HG03575 (cell line): Measurements from ENCODE around the gene RGCC.
"Not testable (repeated sequence)": the region's sequence is repeated elsewhere in the genome, so short reads cannot be mapped to it uniquely, and the experiment has no call there.

Experiments
- ATAC-seq: cut with Tn5 transposase; IDR thresholded peaks from one replicate; pipeline ENCODE4 v1.9.1; 2021; ENCODE audit not compliant: unreplicated experiment, insufficient number of reproducible peaks, low FRiP score; ENCODE audit errors: extremely low read depth

RGCC gene, protein sequence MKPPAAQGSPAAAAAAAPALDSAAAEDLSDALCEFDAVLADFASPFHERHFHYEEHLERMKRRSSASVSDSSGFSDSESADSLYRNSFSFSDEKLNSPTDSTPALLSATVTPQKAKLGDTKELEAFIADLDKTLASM

GRCh38 chr13:41456768-41457588, at the start of gene RGCC:
Gene RGCC, plus strand, starts transcription at chr13:41457550. Its CDS starts 158 bp downstream, at chr13:41457708.
- ATAC-seq: no peak

GRCh38 chr13:41408121-41408520, 49.2 kb upstream of the RGCC start:
- ATAC-seq: no peak

DNA sequence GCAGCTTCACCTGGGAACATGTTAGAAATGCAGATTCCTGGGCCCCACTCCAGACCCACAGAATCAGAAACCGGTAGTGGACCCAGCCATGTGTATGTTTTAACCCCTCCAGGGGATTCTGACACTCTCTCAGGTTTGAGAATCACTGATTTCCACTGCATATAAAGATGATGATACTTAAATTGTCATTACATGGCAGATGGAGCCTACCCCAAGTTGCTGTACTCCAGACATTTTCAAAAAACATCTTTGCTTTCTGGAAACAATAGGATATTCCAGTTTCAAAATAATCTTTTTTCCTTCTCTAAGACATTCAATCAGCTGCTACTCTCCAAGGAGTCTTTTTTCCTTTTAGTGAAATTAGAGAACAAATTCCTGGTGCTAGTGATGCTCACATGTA, 48.6 kb upstream of the RGCC start:
- ATAC-seq: no peak

- ATAC-seq: no peak
These were observed 47.7 kb upstream of the RGCC start for GRCh38 chr13:41409611-41410010.

- no peak for ATAC-seq
These were observed 46.3 kb upstream of the RGCC start for GRCh38 chr13:41411060-41411459.

GRCh38 chr13:41411522-41411921, 45.8 kb upstream of the RGCC start:
- no peak for ATAC-seq

- ATAC-seq: no peak
These were observed 43.5 kb upstream of the RGCC start for GRCh38 chr13:41413872-41414271.

DNA sequence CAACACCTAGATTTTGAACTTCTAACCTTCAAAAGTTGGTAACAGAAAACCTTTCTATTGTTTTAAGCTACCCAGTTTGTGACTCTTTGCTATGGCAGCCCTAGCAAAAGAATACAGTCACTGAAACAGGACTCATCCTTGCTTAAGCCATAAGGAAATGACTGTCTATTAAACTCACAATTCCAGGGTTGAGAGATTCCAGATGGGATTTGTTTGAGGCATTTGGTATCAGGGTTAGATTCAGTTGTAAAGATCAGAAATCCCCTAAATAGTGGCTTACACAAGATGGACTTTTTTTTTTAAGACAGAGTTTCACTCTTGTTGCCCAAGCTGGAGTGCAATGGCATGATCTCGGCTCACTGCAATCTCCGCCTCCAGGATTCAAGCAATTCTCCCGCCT, 41.1 kb upstream of the RGCC start:
- no peak for ATAC-seq

DNA sequence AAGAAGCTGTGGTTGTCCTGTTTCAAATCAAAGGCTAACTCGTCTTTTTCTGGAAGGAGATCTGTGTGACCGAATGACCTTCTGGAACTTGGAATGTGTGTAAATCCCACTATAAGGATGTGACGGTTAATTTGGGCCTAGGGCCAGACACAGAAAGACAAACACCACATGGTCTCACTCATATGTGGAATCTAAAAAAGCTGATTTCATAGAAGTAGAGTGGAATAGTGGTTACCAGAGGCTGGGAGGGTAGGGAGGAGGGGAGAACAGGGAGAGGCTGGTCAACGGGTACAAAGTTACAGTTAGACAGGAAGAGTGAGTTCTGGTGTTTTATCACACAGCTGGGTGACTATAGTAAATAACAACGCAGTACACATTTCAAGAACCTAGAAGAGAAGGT, 39.3 kb upstream of the RGCC start:
- no peak for ATAC-seq

DNA sequence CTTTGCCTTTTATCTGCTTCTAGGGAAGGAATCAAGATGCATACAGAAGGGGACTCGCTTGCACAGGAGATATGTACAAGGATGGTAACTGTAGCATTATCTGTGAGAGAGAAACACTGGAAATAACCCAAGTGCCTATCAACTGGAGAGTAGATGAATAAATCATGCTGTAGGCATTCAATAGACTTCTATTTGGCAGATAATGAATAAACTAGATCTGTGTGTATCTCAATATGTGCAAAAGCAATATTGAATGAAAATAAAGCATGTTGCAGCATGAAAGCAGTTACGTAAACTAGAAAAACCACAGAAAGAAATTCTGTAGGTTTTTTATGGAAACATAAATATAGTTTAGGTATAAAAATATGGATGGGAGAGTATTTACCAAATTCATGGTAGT, 38.6 kb upstream of the RGCC start:
- no peak for ATAC-seq

- ATAC-seq: no peak
These were observed 38.1 kb upstream of the RGCC start for GRCh38 chr13:41419206-41419605.

GRCh38 chr13:41420146-41420545, 37.2 kb upstream of the RGCC start:
- ATAC-seq: no peak

DNA sequence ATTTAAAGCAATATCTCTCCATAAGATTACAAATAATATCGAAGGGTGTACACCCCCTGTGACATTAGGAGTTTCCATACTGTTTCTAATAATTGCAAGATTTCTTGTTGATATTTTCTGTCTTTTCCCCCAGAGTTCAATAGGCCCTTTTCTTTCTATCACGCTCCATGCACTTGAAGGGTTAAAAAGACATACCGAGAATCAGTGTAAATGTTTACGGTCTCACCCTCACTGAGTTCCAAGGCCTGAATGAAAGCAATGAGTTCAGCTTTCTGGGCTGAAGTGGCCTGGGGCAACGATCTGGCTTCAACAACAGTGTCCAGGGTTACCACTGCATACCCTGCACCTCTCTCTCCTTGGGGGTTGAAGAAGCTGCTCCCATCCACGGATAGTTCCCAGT, 36.0 kb upstream of the RGCC start:
- ATAC-seq: not testable (repeated sequence)

- ATAC-seq: not testable (repeated sequence)
These were observed 35.4 kb upstream of the RGCC start for GRCh38 chr13:41421983-41422382.

DNA sequence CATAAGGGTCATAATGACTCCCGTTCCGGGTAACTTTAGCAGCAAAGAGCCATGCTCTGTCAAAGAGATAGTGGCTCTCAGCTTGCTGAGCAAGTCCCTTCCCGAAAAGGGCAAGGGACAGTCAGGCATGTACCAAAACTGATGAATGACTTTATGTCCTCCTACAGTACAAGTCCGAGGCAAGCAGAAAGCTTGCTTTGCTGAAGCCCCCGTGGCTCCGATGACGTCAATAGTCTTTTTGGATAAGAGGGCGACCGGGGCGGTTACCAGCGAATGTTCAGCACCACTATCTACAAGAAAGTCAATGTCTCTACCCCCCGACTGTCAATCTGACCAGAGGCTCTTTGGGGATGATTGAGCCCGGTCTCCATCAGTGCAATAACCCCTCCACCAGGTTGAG, 34.1 kb upstream of the RGCC start:
- ATAC-seq: not testable (repeated sequence)

GRCh38 chr13:41424675-41425074, 32.7 kb upstream of the RGCC start:
- ATAC-seq: not testable (repeated sequence)

DNA sequence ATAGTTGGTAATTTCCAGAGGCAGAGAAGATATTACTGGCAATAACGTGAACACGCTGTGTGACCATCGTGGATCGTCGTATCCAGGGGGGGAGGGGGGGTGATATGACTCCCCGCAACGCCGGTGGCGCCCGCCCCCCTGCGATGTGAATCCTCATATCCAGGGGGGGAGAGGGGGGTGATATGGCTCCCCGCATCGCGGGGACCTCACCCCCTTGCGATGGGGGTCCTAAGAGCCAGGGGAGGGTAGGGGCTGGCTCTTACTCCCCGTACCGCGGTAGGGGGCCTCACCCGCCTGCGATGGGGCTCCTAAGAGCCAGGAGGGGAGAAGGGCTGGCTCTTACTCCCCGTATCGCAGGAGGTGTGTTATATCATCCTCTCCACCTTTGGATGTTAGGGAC, 31.3 kb upstream of the RGCC start:
- ATAC-seq: no peak

DNA sequence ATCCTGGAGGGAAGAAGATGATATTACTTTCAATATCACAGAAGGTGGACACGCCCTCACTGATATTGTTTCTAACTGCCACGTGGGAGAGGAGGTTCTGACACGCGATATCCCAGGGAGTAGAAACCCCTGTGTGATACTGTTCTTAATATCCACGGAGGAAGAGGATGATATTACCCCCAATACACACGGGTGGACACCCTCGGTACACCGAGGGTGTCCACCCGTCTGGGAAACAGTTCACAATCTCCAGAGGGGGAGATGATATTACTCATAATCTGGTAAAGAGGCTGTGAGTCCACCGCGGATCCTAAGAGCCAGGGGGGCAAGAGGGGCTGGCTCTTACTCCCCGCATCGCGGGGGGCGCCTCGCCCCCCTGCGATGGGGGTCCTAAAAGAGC, 29.7 kb upstream of the RGCC start:
- no peak for ATAC-seq

GRCh38 chr13:41428155-41428554, 29.2 kb upstream of the RGCC start:
- ATAC-seq: no peak

- ATAC-seq: not testable (repeated sequence)
These were observed 23.3 kb upstream of the RGCC start for GRCh38 chr13:41434030-41434429.
